NCI-H2081 (cell line): ENCODE data around the gene CLDN18.

ENCODE experiments used
- DNase-seq, 2 experiments: peaks; one replicate each; lab custom pipeline; 2025; lab: John Stamatoyannopoulos, UW

Gene CLDN18

DNA sequence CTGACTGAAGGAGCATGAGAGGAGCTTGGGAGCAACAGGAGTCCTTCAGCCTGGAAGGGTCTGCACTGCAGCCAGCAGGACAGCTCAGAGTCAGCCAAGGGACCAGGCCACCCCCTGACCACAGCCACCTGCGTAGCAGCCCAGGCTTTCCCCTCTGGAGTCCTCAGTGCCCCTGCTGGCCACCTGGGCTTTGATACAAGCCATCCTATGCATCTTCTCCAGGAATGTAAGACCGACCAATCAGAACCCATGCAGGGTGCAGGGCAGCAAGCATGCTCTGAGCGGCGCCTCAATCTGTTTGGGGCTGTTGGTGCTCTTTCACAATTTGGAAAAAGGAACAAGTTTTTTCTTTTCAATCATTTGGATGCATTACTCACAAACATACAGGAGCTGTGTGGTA, 53.5 kb downstream of the CLDN18 start:
- DNase-seq: no peak

DNA sequence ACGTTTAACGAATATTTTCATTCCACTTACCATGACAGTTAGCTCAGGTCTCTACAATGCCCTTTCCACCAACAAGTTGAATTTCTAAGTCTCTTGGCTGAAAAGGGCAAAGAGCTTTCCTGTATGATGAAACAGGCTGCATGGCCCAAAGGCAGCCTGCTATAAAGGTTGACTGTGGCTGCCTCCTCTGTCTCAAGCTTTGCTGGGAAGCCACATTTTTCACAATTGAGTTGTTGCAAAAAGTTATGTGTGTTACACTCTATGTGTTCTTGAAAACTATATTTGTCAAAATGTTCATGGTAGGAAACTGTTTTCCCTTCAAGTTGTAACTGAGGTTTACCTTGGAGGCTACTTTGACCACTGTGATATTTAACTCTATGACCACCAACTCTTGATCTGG, 56.0 kb downstream of the CLDN18 start:
- no peak for DNase-seq

DNA sequence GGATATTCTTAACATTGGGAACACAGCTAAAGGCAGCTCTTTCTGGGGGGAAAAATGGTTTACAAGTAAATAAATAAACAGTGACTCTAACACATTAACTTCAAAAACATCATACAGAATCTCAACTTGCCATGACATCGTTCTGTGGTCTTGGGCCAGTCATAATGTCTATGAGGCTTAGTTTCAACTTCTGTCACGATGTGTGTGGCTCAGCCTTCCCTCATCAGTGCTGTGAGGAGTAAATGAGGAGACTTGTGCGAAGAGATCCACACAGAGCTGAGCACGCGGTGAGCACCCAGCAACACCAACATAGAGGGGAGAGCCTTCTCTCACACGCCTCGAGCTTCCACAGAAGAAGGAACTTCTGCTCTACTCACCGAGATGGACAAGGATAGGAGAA, 56.4 kb downstream of the CLDN18 start:
- no peak for DNase-seq

DNA sequence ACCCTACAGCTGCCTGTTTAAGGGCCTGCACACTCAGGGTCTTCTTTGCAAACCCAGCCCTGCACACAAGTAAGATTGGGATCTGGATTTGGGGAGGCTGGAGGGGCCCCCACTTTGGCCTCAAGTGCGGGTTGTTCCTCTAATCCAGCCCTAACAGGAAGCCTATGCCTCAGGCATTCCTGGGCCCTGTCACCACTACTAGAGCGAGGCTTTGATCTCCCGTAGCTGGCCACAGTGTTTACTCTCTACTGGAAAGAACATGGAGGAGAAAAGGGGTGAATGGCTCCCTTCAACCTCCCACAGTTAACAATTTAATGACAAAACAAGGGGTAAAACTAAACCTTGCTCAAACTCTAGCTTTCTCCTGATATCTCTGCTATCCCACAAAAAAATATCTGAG, 57.0 kb downstream of the CLDN18 start:
- no peak for DNase-seq

DNA sequence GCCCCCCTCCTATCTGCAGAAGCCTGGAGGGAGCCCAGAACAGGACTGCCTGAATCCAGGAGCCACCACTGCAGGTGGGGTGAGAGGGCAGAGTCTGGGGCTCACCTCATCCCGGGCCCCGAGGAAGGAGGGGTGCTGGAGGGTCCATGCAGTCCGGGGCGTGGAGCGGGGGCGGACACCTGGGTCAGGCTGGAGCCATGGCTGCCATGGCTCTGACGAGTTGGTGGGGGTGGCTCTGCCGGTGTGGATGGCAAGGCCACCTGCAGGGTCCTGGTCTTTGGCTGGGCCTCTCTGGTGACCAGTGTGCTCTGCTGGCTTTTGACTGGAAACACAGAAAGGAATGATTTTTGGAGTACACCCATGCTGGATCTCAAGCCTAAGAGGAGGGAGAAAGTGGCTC, 58.1 kb downstream of the CLDN18 start:
- DNase-seq: no peak

DNA sequence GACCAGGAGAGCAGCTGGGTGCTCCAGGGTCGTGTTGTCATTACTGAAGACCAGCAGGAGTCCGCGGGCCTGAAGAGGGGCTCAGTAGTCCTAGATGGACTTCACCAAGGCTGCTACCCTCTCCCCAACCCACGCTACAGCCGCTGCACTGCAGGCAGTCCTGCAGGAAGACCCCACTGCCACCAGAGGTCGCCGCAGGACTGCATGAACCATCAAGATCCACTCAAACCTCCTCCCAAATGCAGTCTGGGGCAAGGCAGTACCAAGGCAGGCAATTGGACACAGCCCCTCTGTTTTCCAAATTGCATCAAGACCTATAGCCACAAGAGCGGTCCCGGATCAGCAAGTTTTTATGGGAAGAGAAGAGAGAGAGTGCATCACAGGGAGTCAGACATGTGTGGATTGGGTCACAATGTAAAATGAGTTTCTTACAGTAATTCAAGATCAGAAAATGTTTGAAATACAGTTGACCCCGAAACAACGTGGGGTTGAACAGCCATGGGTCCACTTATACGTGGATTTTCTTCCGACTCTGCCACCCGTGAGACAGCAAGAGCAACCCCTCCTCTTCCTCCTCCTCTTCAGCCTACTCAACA, 58.7 kb downstream of the CLDN18 start:
- DNase-seq: peak; percentile 80 to 82

DNA sequence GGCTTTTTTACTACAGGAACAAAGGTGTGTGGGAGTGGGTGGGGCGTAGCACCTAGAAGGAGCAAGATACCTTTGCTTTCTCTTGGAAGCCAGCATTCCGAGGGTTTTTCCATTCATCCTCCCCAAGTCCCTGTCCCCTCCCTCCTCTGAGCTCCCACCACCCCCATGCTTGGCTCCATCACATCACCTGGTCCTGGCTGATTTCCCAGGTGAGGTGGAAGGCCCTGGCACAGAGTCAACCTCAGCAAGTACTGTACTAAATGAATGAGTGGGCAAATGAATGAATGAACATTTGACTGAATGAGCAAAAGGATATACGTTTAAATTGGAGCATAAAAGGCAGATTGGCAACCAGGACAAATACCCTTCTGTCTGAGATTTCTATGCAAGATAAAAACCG, 60.0 kb downstream of the CLDN18 start:
- peak; percentile 14 to 50 for DNase-seq

DNA sequence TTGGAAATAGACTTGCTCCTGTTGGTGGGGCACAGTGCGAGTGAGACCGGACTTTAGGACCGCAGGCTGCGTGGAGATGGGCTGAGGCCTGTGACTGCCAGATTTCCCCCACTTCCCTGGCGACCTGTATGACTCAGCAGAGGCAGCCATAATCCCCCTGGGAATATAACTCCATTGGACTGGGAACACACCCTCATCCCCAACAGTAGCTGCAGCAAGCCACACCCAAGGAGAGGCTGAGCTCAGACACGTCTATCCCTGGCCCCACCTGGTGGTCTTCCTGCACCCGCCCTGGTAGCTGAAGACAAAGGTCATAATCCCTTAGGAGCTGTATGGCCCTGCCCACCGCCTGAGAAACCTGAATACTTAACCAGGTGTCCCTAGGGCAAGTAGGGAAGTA, 62.8 kb downstream of the CLDN18 start:
- no peak for DNase-seq

DNA sequence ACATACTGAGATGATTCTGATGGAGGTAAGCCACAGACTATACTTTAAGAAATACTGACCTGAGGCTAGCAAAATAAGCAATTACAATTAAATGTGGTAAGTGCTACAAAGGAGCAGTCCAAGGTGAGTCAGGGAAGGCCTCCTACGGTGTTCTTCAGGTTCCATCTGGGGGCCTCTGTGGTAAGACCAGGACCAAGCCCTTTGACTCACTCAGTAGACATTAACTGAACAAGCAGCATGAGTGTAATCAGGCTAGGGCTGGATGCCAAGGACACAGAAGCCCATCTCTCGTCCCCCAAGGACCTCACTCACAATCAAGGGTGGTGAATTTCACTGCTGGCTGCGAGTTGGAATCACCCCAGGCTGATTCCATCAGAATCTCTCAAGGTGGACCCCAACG, 68.1 kb downstream of the CLDN18 start:
- no peak for DNase-seq

DNA sequence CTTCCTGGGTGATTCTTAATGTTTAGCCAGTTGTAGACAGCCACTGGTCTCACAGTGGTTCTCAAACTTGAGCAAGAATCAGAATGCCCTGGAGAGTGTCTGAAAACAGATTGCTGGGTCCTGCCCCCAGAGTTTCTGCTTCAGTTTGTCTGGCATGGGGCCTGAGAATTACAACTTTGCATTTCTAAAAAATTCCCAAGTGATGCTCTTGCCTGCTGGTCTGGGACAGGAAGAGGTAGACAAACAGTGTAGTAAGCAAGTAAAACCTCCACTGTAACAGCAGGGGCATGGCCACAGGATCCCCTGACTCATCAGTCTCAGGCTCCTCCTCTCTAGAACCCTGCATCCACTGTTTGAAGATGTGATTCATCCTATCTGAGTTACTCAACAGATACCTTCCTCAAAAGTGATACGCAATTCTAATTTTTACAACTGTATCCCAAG, 69.0 kb downstream of the CLDN18 start:
- DNase-seq: no peak

DNA sequence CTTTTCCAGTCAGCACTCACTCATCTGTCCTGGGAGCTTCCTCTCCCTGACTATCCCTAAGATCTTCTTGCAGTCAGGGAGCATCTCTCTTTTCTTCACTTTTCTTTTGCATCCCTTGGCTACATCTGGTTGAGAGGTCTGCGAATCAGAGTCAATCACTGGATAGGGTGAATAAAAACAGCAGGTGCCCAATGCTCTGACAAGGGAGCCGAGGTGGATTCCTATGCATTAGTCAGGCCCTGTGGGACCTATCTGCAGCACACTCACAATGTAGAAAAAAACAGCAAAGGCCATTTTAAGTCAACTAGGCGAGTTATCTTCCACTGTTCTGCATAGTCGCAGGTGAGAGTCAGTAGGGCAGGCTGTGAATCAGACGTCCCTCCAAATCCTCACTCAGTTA, 69.9 kb downstream of the CLDN18 start:
- DNase-seq: no peak

DNA sequence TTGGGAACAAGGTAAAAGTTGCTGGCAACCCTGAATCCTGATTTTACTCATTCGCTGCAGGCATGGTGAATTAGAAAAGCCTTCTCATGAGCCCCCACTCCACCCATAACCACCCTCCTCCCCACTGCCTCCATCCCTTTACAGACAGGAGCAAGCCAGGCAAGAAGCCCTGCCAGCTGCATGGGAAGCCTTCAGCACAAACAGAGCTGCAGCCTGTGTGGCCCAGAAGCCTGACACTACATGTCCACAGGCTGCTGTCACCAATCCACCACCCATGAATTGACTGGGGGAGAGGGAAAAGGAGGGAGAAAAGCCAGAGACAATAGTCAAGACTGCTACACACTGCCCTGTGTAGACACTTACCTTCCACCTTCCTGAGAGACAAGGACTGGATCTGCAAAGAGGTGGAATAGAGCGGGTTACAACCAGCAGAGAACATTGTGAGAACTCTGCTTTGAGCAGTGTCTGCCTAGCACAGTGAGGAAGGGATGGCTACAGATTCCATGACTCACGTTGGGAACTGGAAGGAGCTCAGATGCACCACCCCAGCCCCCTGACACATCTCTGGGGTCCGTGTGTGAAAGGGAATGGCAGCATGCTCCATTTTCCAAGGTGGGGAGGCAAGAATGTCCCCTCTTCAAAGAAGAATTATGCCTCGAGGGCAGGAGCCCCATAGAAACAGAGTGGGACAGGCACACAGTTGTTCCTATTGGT, 71.6 kb downstream of the CLDN18 start:
- no peak for DNase-seq

DNA sequence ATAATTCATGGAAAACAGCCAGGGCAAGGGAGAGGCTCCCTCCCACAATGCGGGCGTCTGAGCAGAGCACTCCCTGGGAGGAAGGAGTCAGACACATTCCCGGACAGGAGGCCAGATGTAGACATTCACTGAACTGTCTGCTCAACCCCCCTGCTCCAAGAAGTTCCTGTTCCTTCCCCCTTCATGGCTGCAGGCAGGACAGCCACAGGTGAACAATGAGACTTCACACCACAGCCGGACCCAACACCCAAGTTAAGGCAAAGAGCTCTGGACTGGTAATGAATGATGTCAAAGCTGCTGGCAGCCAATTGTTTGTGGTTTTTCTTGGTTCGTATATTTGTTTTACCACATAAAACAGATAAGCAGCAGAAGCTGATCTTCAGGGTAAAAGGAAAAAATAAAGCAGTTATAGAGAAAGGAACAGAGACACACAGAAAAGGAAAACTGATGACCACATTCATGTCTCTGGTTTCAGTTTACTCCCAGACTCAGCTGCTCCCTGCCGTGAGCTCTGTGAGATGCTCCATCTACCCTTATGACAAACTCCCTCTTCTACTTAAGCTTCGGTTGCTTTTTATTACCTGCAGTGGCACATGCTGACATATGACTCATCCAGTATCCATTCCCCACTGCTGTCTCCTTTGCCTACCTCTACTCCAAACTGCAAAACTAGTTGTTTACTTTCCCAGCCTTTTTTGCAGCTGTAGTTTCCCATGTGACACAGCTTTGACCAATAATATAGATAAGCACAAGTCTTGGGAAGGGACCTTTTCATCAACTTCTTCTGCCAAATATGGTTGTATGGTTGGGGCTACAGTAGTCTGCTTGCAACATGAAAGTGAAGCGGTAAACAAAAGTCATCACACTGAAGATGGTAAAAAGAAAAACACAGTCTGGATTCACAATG, 72.4 kb downstream of the CLDN18 start:
- DNase-seq: no peak

DNA sequence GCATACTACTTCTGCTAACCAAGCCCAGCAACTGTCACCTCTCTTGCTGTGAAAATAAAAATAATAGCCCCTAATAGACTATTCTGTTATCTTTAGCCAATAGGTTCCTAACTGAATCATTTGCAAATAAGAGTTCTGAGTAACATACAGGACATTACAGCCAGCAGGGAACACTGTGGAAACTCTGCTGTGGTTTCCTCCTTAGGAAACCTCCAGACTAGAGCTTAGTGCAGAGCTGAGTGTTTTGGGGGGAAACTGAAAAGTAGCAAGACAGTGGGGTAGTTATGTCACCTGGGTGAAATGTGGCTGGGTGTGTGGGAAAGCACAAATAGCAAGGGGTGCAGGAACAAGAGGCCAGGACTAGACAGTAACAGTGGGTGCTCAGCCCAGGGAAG, 73.0 kb downstream of the CLDN18 start:
- no peak for DNase-seq
